Measurements from ENCODE around the gene NCKAP1.
"Not testable (repeated sequence)": the region's sequence is repeated elsewhere in the genome, so short reads cannot be mapped to it uniquely, and the experiment has no call there.

The NCKAP1 gene

GRCh38 chr2:183009249-183009899 lies 28.9 kb downstream of the NCKAP1 start:
- TF ChIP-seq CTCF (conservative IDR thresholded peaks at IDR 0.05; ENCODE audit: low read depth), result no peak
- ChIA-PET CTCF (no interaction called here), POLR2A (ENCODE audit: low non-redundant PET) (no interaction called here)
- H3K27ac ChIP-seq, result no peak overlapping the region
- DNase-seq (ENCODE audit: low spot score), result no peak

GRCh38 chr2:183001948-183002347 lies 36.3 kb downstream of the NCKAP1 start:
- ChIA-PET POLR2A (ENCODE audit: low non-redundant PET) (no interaction called here), CTCF (no interaction called here)
- DNase-seq (ENCODE audit: low spot score), result no peak

DNA sequence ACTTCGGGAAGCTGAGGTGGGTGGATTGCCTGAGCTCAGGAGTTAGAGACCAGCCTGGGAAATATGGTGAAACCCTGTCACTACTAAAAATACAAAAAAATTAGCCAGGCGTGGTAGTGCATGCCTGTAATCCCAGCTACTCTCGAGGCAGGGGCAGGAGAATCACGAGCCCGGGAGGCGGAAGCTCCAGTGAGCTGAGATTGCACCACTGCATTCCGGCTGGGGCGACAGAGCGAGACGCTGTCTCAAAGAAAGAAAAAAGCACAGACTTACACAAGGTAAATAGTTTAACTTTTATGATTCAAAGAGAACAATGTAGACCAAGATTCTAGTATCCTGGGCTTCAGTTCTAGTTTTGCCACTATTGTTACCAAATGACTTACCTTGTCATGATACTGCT lies 37.4 kb downstream of the NCKAP1 start:
- no peak for DNase-seq (ENCODE audit: low spot score)
- ChIA-PET POLR2A (ENCODE audit: low non-redundant PET) (no interaction called here), CTCF (no interaction called here)

More at GRCh38 chr2:183001948-183002347, 36.3 kb downstream of the NCKAP1 start:
- no peak overlapping the region for H3K27ac ChIP-seq
- TF ChIP-seq CTCF (conservative IDR thresholded peaks at IDR 0.05; ENCODE audit: low read depth), result no peak

GRCh38 chr2:182999348-183000028 lies 38.8 kb downstream of the NCKAP1 start:
- POLR2A ChIA-PET (ENCODE audit: low non-redundant PET), result no interaction called here
- DNase-seq (ENCODE audit: low spot score), result no peak
- CTCF ChIA-PET, result interaction anchor here (0.6 kb wide), 1 partner anchor 19 kb away, joined by 4 read pairs; no protein-coding TSS in a partner anchor
- TF ChIP-seq CTCF (conservative IDR thresholded peaks at IDR 0.05; ENCODE audit: low read depth), result no peak
- no peak overlapping the region for H3K27ac ChIP-seq

More for the DNA sequence above, 37.4 kb downstream of the NCKAP1 start:
- TF ChIP-seq CTCF (conservative IDR thresholded peaks at IDR 0.05; ENCODE audit: low read depth), result no peak
- no peak overlapping the region for H3K27ac ChIP-seq

GRCh38 chr2:182994228-182994912 lies 43.9 kb downstream of the NCKAP1 start:
- TF ChIP-seq CTCF (conservative IDR thresholded peaks at IDR 0.05; ENCODE audit: low read depth), result no peak
- ChIA-PET POLR2A (ENCODE audit: low non-redundant PET) (no interaction called here), CTCF (no interaction called here)
- H3K27ac ChIP-seq, result no peak overlapping the region
- no peak for DNase-seq (ENCODE audit: low spot score)

GRCh38 chr2:182982941-182983340 lies 55.3 kb downstream of the NCKAP1 start:
- DNase-seq (ENCODE audit: low spot score), result no peak
- POLR2A ChIA-PET (ENCODE audit: low non-redundant PET), result no interaction called here
- H3K27ac ChIP-seq, result no peak overlapping the region
- CTCF ChIA-PET, result no interaction called here
- no peak for TF ChIP-seq CTCF (conservative IDR thresholded peaks at IDR 0.05; ENCODE audit: low read depth)

GRCh38 chr2:182981475-182981874 lies 56.8 kb downstream of the NCKAP1 start:
- H3K27ac ChIP-seq; POLR2A ChIA-PET (ENCODE audit: low non-redundant PET); DNase-seq (ENCODE audit: low spot score); CTCF ChIA-PET: not testable (repeated sequence)

Data from RWPE1 (cell line).